ENCODE results near the gene TANK.

The TANK gene

DNA sequence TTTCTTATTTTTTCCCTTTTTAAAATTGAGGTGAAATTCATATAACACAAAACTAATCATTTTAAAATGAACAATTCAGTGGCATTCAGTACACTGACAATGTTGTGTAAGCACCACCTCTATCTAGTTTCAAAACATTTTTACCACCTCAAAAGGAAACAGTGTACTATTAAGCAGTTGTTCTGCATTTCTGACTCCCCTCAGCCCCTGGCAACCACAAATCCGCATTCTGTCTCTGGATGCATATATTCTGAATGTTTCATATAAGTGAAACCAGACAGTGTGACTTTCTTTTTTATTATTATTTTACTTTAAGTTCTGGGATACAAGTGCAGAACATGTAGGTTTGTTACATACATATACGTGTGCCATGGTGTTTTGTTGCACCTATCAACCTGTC is 19.2 kb upstream of the TANK start:
- TF ChIP-seq, protein P1, sequence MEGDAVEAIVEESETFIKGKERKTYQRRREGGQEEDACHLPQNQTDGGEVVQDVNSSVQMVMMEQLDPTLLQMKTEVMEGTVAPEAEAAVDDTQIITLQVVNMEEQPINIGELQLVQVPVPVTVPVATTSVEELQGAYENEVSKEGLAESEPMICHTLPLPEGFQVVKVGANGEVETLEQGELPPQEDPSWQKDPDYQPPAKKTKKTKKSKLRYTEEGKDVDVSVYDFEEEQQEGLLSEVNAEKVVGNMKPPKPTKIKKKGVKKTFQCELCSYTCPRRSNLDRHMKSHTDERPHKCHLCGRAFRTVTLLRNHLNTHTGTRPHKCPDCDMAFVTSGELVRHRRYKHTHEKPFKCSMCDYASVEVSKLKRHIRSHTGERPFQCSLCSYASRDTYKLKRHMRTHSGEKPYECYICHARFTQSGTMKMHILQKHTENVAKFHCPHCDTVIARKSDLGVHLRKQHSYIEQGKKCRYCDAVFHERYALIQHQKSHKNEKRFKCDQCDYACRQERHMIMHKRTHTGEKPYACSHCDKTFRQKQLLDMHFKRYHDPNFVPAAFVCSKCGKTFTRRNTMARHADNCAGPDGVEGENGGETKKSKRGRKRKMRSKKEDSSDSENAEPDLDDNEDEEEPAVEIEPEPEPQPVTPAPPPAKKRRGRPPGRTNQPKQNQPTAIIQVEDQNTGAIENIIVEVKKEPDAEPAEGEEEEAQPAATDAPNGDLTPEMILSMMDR (IDR thresholded peaks at IDR 0.05; ENCODE audit: low read length, missing control alignments) = no peak

DNA sequence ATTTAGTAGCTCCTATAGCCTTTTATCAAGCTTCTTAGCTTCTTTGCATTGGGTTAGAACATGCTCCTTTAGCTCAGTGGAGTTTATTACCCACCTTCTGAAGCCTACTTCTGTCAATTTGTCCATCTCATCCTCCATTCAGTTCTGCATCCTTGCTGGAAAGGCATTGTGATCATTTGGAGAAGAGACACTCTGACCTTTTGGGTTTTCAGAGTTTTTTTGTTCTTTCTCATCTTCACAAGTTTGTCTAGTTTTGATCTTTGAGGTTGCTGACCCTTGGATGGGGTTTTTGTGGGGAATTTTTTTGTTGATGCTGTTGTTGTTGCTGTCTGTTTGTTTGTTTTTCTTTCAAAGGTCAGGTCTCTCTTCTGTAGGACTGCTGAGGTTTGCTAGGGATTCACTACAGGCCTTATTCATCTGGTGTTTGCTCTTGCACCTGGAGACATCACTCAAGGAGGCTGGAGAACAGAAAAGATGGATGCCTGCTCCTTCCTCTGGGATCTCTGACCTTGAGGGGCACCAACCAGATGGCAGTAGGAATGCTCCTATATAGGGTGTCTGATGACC is 13.9 kb upstream of the TANK start:
- no peak overlapping the region for H3K4me3 ChIP-seq (replicated peaks; ENCODE audit: low read depth, low read length)
- TF ChIP-seq, protein P1 (IDR thresholded peaks at IDR 0.05; ENCODE audit: low read length, missing control alignments) = no peak
- DNase-seq (ENCODE audit: low read depth) = no peak

More for the DNA sequence above, 19.2 kb upstream of the TANK start:
- DNase-seq (ENCODE audit: low read depth) = no peak
- no peak overlapping the region for H3K4me3 ChIP-seq (replicated peaks; ENCODE audit: low read depth, low read length)

DNA sequence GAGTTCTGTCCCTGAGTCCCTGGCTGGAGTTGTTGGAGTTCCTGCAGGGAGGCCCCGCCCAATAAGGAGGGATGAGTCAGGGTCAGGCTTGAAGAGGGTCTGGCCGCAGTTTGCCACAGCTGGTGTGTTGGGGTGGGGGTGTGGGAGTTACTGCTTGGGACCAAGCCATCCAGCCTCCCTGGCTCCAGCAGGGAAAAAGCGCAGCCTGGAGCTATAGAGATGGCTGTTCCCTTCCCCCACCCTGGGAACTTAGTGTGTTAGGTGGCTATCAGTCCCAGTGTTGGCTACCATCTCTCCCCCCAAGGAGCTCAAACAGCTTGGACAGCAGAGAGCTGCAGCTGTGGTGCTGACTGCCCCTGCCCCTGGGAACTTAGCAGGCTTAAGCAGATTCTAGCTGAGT is 13.2 kb upstream of the TANK start:
- no peak for DNase-seq (ENCODE audit: low read depth)
- TF ChIP-seq, protein P1 (IDR thresholded peaks at IDR 0.05; ENCODE audit: low read length, missing control alignments) = no peak
- H3K4me3 ChIP-seq (replicated peaks; ENCODE audit: low read depth, low read length) = no peak overlapping the region

DNA sequence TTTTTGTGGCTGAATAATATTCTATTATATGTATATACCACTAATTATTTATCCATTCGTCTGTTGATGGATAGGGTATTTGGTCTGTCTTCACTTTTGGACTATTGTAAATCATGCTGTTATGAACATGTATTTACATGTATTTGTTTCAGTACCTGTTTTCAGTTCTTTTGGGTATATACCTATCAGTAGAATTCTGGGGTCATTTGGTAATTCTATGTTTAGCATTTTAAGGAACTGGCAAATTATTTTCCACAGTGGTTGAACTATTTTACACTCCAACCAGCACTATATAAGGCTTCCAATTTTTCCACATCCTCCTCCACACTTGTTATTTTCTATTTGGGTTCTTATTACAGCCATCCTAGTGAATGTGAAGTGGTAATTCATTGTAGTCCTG is 12.4 kb upstream of the TANK start:
- no peak for DNase-seq (ENCODE audit: low read depth)
- TF ChIP-seq, protein P1 (IDR thresholded peaks at IDR 0.05; ENCODE audit: low read length, missing control alignments) = no peak
- H3K4me3 ChIP-seq (replicated peaks; ENCODE audit: low read depth, low read length) = no peak overlapping the region

DNA sequence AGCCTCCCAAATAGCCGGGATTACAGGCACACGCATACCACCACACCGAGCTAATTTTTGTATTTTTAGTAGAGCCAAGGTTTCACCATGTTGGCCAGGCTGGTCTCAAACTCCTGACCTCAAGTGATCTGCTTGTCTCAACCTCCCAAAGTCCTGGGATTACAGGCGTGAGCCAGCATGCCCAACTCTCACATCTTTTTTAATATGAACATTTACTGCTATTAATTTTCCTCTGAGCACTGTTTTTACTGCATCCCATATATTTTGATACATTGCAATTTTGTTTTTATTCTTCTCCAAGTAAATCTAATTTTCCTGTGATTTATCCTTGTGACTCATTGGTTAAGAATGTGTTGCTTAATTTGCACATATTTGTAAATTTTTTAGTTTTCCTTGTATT is 9.5 kb upstream of the TANK start:
- DNase-seq (ENCODE audit: low read depth) = no peak
- TF ChIP-seq, protein P1 (IDR thresholded peaks at IDR 0.05; ENCODE audit: low read length, missing control alignments) = no peak
- H3K4me3 ChIP-seq (replicated peaks; ENCODE audit: low read depth, low read length) = no peak overlapping the region

DNA sequence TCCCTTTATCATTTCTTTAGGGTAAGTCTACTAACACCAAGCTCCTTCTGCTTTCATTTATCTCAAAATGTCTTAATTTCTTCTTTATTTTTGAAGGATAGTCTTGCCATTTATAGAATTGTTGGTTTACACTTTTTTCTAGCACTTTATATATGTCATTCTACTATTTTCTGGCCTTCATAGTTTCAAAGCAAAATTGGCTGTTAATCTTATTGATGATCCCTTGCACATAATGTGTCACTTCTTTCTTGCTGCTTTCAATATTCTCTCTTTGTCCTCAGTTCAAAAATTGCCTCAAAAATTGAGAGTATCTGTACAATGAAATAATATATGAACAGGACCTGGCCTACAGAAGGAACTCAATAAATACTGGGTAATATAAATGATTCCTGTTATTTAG is 7.9 kb upstream of the TANK start:
- no peak for DNase-seq (ENCODE audit: low read depth)
- no peak overlapping the region for H3K4me3 ChIP-seq (replicated peaks; ENCODE audit: low read depth, low read length)
- TF ChIP-seq, protein P1 (IDR thresholded peaks at IDR 0.05; ENCODE audit: low read length, missing control alignments) = no peak

DNA sequence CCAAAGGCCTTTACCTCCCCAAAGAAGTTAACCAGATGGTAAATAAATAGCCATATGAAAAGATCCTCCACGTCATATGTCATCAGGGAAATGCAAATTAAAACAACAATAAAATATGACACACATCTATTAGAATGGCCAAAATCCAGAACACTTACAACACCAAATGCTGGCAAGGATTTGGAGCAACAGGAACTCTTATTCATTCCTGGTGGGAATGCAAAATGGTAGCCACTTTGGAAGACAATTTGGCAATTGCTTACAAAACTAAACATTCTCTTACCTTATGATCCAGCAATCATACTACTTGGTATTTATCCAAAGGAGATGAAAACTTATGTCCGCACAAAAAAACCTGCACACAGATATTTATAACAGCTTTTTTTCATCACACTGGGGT is 1.3 kb upstream of the TANK start:
- no peak overlapping the region for H3K4me3 ChIP-seq (replicated peaks; ENCODE audit: low read depth, low read length)
- TF ChIP-seq, protein P1 (IDR thresholded peaks at IDR 0.05; ENCODE audit: low read length, missing control alignments) = no peak
- DNase-seq (ENCODE audit: low read depth) = no peak

Data from fibroblast of pulmonary artery (primary cell).